HCT116 (cell line): ENCODE measurements around the gene FPR1. TPM values are rescaled to one million over a fixed set of nuclear protein-coding genes. Genes with fewer than 3 reads are reported as not detected.

Experiments
- ATAC-seq: fragments of 200-7000 bp; cut with Tn5 transposase; 2 replicates; pipeline ENCODE4 v1.9.1; 2020; ENCODE audit warnings: mild to moderate bottlenecking, moderate library complexity
- BruUV-seq: library from RNA; stranded (reverse); fragments of 400-500 nt; replicated peaks from 2 replicates; lab custom pipeline; 2021; lab: Mats Ljungman, UMichigan
- CTCF ChIA-PET: fragments of 300-600 bp; sonication (Branson Sonifier 250); formaldehyde crosslinking; loops from one replicate; lab custom pipeline; 2021; ENCODE audit warnings: antibody characterized with exemption; lab: Charles Lee
- POLR2A ChIA-PET: fragments of 300-600, 350-600 bp; sonication (Branson Sonifier 250); formaldehyde crosslinking; loops from one replicate; lab custom pipeline; 2021; ENCODE audit warnings: antibody characterized with exemption; lab: Charles Lee
- RAD21 ChIA-PET, 2 experiments: fragments of 300-600 bp; sonication (Branson Sonifier 250); formaldehyde crosslinking; loops; one replicate each; lab custom pipeline; 2023; ENCODE audit warnings: low total read pairs in 2 of 2; ENCODE audit not compliant: uncharacterized antibody in 2 of 2, unreplicated experiment in 2 of 2, low non-redundant PET in 1 of 2; lab: Charles Lee
- DNase-seq: peaks from one replicate; pipeline ENCODE4 v3.0.0-alpha.2; 2010; ENCODE audit warnings: low read depth, low spot score
- H2AFZ ChIP-seq: fragments of 200-600 bp; shearing (Covaris generic), sonication (generic); 2 replicates; pipeline ENCODE4 v1.6.1; 2017; ENCODE audit warnings: low read depth, mixed run types, mixed read lengths, antibody characterized with exemption, low read length; ENCODE audit not compliant: poor library complexity, severe bottlenecking
- H3K27ac ChIP-seq: 2 replicates; pipeline ENCODE4 v1.5.1; 2012; ENCODE audit warnings: low read depth, low read length
- H3K27me3 ChIP-seq: fragments of 200-600 bp; sonication (generic); 2 replicates; pipeline ENCODE4 v1.6.1; 2016; ENCODE audit warnings: mixed run types, low read length, mixed read lengths; ENCODE audit not compliant: insufficient read depth
- H3K36me3 ChIP-seq, 2 experiments: fragments of 200-500 bp in 1 of 2; fragments of 200-600 bp in 1 of 2; sonication (Bioruptor generic) in 1 of 2; sonication (generic) in 1 of 2; 2 replicates each; pipeline versions ENCODE4 v1.5.1 to v1.6.1; 2014 to 2016; ENCODE audit warnings: low read length in 2 of 2, inconsistent platforms in 1 of 2, mixed read lengths in 1 of 2, mixed run types in 1 of 2; ENCODE audit not compliant: insufficient read depth in 2 of 2, control insufficient read depth in 1 of 2
- H3K4me1 ChIP-seq, 2 experiments: fragments of 200-600 bp in 1 of 2; sonication (generic) in 1 of 2; 2 replicates each; pipeline versions ENCODE4 v1.5.1 to v1.6.1; 2012 to 2017; ENCODE audit warnings: low read length in 2 of 2, inconsistent platforms in 1 of 2, mild to moderate bottlenecking in 1 of 2, mixed read lengths in 1 of 2, mixed run types in 1 of 2, moderate library complexity in 1 of 2; ENCODE audit not compliant: insufficient read depth in 2 of 2, control insufficient read depth in 1 of 2
- H3K4me2 ChIP-seq: fragments of 200-600 bp; sonication (generic); 2 replicates; pipeline ENCODE4 v1.6.1; 2017; ENCODE audit warnings: mixed run types, low read length, mixed read lengths
- H3K4me3 ChIP-seq, 2 experiments: fragments of 200-600 bp in 1 of 2; sonication (generic) in 1 of 2; replicated peaks in 1 of 2; 2 replicates each; pipeline ENCODE4 v1.5.1; 2011 to 2016; ENCODE audit warnings: low read length in 2 of 2, control low read depth in 1 of 2, low read depth in 1 of 2, mild to moderate bottlenecking in 1 of 2, mixed read lengths in 1 of 2, mixed run types in 1 of 2
- H3K79me2 ChIP-seq: fragments of 200-600 bp; sonication (generic); 2 replicates; pipeline ENCODE4 v1.6.1; 2017; ENCODE audit warnings: mild to moderate bottlenecking, mixed run types, low read length, moderate library complexity, mixed read lengths; ENCODE audit not compliant: insufficient read depth
- H3K9ac ChIP-seq: fragments of 200-600 bp; sonication (generic); 2 replicates; pipeline ENCODE4 v1.6.1; 2016; ENCODE audit warnings: low read length, mixed read lengths
- H3K9me2 ChIP-seq: fragments of 200-600 bp; sonication (generic), shearing (Covaris generic); 2 replicates; pipeline ENCODE4 v1.6.1; 2017; ENCODE audit warnings: mixed run types, mild to moderate bottlenecking, moderate library complexity; ENCODE audit not compliant: insufficient read depth
- H3K9me3 ChIP-seq, 2 experiments: fragments of 200-500 bp in 1 of 2; fragments of 200-600 bp in 1 of 2; sonication (Bioruptor generic) in 1 of 2; sonication (generic) in 1 of 2; 2 replicates each; pipeline ENCODE4 v1.6.1; 2014 to 2017; ENCODE audit warnings: low read length in 2 of 2, mixed read lengths in 2 of 2, inconsistent platforms in 1 of 2, low read depth in 1 of 2, mild to moderate bottlenecking in 1 of 2, mixed run types in 1 of 2, moderate library complexity in 1 of 2; ENCODE audit not compliant: control insufficient read depth in 1 of 2, insufficient read depth in 1 of 2
- H4K20me1 ChIP-seq: fragments of 200-600 bp; sonication (generic), shearing (Covaris generic); 2 replicates; pipeline ENCODE4 v1.6.1; 2017; ENCODE audit warnings: mixed run types, mild to moderate bottlenecking, moderate library complexity; ENCODE audit not compliant: insufficient read depth
- CEBPB ChIP-seq: IDR thresholded peaks from 2 replicates; pipeline ENCODE4 v1.6.1; 2012; ENCODE audit warnings: low read depth
- ELF1 ChIP-seq: IDR thresholded peaks from 2 replicates; pipeline ENCODE4 v1.6.1; 2012; ENCODE audit warnings: low read depth, borderline replicate concordance
- EZH2 ChIP-seq: fragments of 200-600 bp; sonication (generic); IDR thresholded peaks from 2 replicates; pipeline ENCODE4 v1.6.1; 2017; ENCODE audit warnings: antibody characterized with exemption, mixed run types
- FOSL1 ChIP-seq: IDR thresholded peaks from 2 replicates; pipeline ENCODE4 v1.6.1; 2012; ENCODE audit warnings: low read depth
- JUND ChIP-seq: IDR thresholded peaks from 2 replicates; pipeline ENCODE4 v1.6.1; 2012
- POLR2AphosphoS5 ChIP-seq: IDR thresholded peaks from 2 replicates; pipeline ENCODE4 v1.6.1; 2011; ENCODE audit warnings: mild to moderate bottlenecking, low read depth, low read length, moderate library complexity
- SIN3A ChIP-seq: IDR thresholded peaks from 2 replicates; pipeline ENCODE4 v1.6.1; 2012; ENCODE audit warnings: low read depth
- SRF ChIP-seq: IDR thresholded peaks from 2 replicates; pipeline ENCODE4 v1.6.1; 2012; ENCODE audit warnings: low read depth
- ZFX ChIP-seq: fragments of 450-650 bp; IDR thresholded peaks from 2 replicates; pipeline ENCODE4 v1.6.1; 2017
- ZNF274 ChIP-seq: fragments of 200-500 bp; sonication (Bioruptor generic); IDR thresholded peaks from 2 replicates; pipeline ENCODE4 v1.6.1; 2014; ENCODE audit warnings: mild to moderate bottlenecking, low read depth, low read length, inconsistent platforms
- intact Hi-C: fragments of 100-400 bp; cut with micrococcal nuclease; formaldehyde crosslinking; loops from 2 replicates; pipeline ENCODE4 v1.10.0; 2022
- total RNA-seq: library from RNA; stranded (reverse); gene quantifications from one replicate; pipeline ENCODE4 v1.2.1, GENCODE V29; 2021; ENCODE audit not compliant: unreplicated experiment
- TF ChIP-seq, protein P1 (sequence below): IDR thresholded peaks from 2 replicates; pipeline ENCODE4 v1.6.1; 2012
- TF ChIP-seq, protein P2 (sequence below): IDR thresholded peaks from 2 replicates; pipeline ENCODE4 v1.6.1; 2011; ENCODE audit warnings: mild to moderate bottlenecking, low read length, moderate library complexity; ENCODE audit not compliant: insufficient replicate concordance; ENCODE audit errors: extremely low read depth
- TF ChIP-seq, protein P3 (sequence below): IDR thresholded peaks from 2 replicates; pipeline ENCODE4 v1.6.1; 2012

The FPR1 gene
- total RNA-seq, 1 experiment from 2014 or later = not detected

DNA sequence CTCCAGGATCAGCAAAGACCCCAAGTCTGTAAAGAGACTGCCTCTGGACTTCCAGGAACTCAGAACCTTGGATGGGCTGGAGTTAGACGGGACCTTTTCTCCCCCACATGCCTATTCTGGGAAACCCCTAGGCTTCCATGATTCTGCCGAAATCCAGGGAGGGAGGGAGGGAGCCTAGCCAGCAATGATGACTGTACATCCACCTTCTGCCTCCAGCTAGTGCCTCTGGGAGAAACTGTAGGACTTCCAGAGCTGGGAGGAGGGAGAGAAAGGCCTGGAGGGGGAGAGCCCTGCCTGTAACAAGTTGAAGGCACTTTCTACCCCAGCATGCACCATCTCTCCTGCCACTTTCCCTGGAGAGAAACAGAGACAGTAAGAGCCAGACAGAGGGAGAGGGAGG, 21.9 kb downstream of the FPR1 start:
- H3K27me3 ChIP-seq = no peaks in the 10 kb centered on the region
- H3K9ac ChIP-seq = no peak overlapping the region
- H3K4me1 ChIP-seq = peaks cover 0 to 6% of the 10 kb centered on the region in 2 experiments; a peak in 1 of 4 replicates
- H3K9me3 ChIP-seq = no peaks in the 10 kb centered on the region
- TF ChIP-seq EZH2 (no peak), SRF (no peak), ELF1 (no peak), CEBPB (no peak), ZFX (no peak), FOSL1 (no peak), SIN3A (no peak), ZNF274 (no peak), POLR2AphosphoS5 (no peak), JUND (no peak)
- TF ChIP-seq, protein P1, sequence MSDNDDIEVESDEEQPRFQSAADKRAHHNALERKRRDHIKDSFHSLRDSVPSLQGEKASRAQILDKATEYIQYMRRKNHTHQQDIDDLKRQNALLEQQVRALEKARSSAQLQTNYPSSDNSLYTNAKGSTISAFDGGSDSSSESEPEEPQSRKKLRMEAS = no peak
- TF ChIP-seq, protein P2, sequence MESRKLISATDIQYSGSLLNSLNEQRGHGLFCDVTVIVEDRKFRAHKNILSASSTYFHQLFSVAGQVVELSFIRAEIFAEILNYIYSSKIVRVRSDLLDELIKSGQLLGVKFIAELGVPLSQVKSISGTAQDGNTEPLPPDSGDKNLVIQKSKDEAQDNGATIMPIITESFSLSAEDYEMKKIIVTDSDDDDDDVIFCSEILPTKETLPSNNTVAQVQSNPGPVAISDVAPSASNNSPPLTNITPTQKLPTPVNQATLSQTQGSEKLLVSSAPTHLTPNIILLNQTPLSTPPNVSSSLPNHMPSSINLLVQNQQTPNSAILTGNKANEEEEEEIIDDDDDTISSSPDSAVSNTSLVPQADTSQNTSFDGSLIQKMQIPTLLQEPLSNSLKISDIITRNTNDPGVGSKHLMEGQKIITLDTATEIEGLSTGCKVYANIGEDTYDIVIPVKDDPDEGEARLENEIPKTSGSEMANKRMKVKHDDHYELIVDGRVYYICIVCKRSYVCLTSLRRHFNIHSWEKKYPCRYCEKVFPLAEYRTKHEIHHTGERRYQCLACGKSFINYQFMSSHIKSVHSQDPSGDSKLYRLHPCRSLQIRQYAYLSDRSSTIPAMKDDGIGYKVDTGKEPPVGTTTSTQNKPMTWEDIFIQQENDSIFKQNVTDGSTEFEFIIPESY = no peak
- TF ChIP-seq, protein P3, sequence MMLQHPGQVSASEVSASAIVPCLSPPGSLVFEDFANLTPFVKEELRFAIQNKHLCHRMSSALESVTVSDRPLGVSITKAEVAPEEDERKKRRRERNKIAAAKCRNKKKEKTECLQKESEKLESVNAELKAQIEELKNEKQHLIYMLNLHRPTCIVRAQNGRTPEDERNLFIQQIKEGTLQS = no peak
- intact Hi-C loops = no loop called here
- BruUV-seq = no TSS peak
- no peaks in the 10 kb centered on the region for H3K9me2 ChIP-seq
- DNase-seq = no peak
- no peak overlapping the region for H3K4me3 ChIP-seq
- H3K36me3 ChIP-seq = no peaks in the 10 kb centered on the region
- ChIA-PET CTCF (no interaction called here), POLR2A (no interaction called here), RAD21 (no interaction called here)
- no peak for ATAC-seq
- H3K27ac ChIP-seq = no peak overlapping the region
- no peak overlapping the region for H2AFZ ChIP-seq
- H4K20me1 ChIP-seq = no peaks in the 10 kb centered on the region
- no peaks in the 10 kb centered on the region for H3K79me2 ChIP-seq
- H3K4me2 ChIP-seq = no peak overlapping the region
